HG03108 (cell line): Measurements from ENCODE around the gene PGAM2.
"Not testable (repeated sequence)": the region's sequence is repeated elsewhere in the genome, so short reads cannot be mapped to it uniquely, and the experiment has no call there.

Source experiments
- ATAC-seq: cut with Tn5 transposase; IDR thresholded peaks from one replicate; pipeline ENCODE4 v1.9.1; 2021; ENCODE audit warnings: moderate library complexity; ENCODE audit not compliant: unreplicated experiment

Gene PGAM2

DNA sequence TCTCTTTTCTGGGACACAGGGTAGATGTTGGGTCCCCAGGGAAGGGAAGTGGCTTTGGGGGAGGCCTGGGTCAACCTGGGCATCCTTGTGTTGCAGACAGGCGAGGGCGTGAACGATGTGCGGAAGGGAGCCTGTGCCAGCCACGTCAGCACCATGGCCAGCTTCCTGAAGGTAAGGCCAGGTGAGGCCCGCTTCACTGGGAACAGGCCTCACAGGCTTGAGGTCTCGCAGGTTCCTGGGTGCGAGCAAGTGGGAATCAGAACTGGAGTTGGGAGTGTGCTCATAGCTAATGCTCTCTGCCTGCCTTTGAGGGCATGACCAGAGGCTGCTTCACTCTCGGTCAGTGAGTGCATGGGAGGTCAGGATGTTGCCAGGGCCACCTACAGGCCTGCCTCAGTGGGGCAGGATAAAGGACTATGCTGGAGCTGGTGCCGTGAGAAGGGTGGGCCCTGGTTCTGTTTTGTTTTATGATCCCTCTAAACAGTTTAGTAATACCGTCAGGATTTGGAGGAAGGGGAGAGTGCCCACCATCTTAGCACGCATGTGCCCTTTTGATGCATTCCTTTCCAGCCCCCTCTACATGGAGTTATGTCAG lies 12.5 kb downstream of the PGAM2 start:
- no peak for ATAC-seq

DNA sequence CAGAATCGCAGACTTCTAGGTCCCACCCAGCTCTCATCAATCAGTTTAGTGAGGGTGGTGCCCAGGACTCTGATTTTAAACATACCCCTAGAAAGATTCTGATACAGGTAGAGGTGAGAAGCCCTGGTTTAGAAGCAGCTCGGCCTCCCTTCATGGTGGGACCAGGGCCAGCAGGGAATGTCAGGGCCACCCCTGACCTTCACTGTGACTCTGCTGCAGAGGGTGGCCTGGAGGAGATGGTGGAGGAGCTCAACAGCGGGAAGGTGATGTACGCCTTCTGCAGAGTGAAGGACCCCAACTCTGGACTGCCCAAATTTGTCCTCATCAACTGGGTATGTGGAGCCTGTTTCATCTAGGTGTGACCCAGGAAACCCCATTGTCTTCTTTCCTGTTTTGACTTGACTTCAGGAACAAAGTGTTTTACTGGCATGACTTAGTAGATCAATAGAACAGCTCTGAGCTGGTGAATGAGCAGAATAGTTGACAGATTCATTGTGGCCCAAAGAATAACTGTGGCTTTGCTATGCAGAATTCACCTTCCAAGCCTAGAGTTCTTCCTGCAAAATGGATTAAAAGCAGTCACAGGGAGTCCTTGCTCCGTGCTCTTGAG lies 13.7 kb downstream of the PGAM2 start:
- no peak for ATAC-seq

DNA sequence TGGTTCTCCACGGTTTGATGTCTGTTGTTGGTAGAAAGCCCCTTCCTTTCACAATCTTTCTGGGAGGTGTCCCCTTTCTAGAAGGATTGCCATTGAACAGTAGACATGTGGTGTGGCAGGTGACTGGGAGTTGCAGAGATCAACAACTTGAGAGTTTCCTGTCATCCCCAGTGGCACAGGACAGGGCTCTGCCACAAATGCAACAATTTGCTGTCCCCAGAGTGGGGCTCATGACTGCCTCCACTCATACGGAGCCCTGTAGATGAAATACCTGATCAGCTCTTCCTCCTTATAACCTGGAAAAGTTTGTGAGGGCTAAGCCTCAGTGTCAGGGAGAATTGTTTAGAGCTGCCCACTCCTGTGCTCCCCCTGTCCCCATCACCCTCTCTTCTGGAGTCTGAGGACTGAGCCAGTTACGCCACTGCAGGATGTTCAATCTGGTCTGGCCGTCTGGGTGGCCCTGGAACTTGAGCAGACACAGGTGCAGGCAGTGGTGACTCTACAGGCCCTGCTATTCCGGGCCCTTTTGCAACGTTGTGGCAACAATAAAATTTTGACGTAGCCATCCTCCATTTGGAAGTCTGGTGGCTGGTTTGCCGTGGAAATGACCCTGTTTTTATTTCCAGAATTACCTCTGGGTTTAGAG lies 14.3 kb downstream of the PGAM2 start:
- ATAC-seq: no peak

DNA sequence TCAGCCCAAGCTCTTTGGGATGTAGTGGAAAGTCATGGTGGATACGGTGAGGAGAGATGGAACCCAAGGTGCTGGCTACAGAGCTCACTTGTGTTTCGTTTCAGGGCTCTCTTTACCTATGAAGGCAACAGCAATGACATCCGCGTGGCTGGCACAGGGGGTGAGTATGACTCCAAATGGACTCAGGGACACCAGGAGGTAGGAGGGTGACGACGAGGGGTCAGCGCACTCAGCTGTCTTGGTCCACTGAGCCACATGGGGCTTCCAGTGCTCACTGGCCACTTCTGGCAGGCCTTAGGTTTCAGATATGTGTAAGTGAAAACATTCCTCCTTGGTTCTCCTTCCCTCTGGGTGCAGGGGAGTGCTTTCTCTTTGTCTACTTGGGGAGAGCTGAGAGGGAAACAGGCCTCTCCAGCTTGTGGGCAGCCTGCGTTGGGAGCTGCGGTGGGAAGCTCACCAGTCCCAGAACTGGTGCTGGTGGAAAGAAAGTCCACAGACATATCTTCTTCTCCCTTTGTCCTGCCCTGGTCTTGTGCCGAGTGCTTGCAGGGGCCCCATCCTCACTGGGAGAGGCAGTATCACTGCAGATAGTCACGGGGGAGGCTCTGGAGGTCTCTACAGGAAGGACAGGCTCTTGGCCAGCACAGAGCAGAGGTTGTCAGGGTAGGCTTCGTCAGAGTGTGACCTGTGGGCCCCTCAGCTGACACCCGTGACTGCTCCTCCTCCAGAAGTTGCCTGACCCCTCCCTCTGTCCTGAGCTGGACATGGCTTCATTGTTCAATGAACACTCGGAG lies 15.0 kb downstream of the PGAM2 start:
- ATAC-seq: no peak

DNA sequence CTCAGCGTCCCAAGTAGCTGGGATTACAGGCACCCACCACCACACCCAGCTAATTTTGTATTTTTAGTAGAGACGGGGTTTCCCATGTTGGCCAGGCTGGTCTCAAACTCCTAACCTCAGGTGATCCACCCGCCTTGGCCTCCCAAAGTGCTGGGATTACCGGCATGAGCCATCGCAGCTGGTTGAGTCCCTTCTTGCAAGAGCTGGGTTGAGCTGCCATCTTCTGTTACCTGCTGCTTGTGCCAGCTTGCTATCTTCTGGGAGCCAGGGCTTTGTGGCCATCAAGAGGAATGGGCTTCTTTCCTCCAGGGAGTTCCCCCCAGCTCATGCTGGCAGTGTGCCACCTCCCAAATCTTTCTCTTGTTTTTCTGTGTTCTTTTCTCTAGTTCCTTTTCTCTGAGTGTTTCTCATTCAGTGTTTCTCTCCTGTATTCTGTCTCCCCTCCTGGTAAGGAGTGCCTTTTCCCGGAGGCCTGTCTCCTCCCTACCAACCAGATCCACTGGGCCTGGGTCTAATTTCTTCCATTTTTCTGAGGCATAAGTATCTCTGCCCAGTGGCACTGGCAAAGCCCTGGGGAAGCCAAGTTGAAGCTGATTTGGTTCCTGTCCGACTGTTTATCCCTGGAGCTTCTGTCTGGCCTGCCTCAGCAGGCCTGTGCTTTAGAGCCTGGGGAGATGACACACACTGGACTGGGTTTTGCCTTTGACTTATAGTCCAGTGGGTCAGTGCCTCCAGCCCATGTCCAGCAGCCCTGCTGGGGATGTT lies 17.2 kb downstream of the PGAM2 start:
- ATAC-seq: no peak

DNA sequence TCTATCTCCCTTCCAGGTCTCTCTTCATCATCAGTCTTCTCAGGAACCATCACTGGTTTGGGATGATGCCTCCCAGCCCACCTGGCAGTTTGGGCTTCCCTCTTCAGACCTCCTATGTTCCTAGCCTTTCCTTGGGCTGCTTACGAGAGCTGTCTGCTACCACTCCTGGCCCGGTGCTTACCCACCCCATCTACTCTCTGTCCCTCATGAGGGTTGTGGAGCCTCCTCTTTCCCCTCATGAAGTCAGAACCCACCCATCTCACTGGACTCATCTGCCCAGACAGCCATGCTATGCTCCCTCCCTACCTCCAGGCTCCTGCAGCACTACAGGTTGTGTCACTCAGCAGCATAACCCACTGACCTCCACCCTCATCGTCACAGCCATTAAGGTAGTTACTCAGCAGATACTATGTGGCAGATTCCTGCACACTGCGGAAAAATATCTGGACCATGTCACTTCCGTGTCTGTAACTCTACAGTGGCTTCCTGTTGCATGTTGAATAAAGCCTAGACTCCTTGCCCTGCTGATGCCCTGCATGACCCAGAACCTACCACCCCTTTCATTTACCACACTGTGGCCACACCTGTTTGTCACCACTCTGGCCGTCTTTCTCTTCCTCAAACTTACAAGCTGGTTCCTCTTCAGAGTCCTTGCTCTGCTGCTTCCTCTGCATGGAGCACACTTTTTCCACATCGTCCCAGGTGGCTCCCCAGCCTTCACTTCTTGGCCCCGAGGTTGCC lies 18.9 kb downstream of the PGAM2 start:
- ATAC-seq: peak; percentile 68

DNA sequence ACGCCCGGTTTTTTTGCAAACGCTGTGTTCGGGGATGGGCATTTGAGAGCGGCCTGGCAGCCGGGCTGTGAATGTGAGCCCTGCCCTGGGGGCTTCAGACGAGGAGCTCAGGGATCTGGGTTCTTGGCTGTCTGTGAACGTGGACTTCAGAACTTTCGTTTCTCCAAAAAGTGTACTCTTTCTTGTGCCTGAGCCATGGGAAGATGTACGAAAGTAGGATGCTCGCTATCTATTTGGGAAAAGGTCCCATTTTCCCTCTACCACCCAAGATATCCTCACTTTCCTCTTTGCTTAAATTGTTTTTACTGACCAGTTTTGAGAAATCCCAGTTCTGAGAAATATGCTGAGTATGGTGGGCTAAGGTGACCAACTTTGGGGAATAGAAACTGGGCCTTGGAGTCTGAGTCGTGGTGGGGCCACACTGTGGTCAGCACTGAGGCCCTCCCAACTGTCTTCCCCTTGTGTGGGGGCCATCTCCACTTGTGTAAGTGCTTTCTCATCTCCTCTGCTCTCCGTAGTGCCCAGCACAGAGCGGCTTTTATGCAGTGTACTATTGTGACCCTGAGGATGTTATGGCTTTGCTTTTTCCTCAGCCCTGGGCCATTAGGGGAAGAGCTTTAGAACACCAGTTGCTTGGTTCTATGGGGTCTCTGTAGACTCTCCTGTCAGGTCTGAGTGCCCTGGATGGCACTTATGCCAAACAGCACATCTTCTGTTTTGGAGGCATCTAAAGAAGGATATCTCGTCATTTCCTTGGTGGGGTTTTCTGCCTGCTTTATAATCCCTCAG lies 19.9 kb downstream of the PGAM2 start:
- no peak for ATAC-seq

DNA sequence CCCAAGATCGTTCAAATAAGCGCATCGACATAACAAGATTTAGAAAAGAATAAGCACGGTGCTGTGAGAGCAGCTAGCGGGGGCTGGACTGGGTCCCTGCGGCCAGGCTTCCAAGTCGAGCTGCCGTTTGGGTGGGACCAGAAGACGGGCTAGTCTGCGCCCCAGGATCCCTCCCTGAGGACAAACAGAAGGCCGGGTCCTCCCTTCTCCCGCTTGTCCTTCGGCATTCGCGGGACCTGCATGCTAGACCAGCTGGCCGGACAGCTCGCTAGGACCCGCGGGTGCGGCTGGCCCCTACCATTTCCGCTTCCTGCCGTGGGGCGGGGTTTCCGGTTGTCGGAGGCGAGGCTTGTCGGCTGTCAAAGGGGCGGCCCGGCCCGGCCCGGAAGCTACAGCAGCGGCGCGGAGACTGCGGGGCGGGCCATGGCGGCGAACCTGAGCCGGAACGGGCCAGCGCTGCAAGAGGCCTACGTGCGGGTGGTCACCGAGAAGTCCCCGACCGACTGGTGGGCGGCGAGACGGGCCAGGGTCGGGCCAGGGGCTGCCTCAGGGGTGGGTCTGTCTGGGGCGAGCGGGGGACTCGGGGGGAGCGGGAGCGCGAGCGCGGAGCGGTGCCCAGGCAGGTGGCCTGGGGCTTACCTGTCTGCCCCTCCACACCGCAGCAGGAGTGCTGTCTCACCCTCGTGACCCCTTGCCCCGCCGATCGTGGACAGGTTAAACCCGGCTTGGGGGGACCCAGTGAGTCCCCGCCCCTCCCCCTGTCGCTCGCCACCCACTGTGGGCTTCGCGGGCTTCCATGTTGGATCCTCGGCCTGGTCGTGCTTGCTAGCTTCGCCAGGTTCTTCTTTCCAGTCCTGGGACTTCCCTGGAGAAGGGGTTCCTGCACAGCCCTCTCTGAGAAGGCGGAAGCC lies 20.8 kb downstream of the PGAM2 start, which contains the start of gene DBNL:
DBNL (plus strand) TSS at position 388 of the 911 bp plus-strand sequence; CDS start at position 424, 36 bp downstream.
- ATAC-seq: peak; percentile 55

DNA sequence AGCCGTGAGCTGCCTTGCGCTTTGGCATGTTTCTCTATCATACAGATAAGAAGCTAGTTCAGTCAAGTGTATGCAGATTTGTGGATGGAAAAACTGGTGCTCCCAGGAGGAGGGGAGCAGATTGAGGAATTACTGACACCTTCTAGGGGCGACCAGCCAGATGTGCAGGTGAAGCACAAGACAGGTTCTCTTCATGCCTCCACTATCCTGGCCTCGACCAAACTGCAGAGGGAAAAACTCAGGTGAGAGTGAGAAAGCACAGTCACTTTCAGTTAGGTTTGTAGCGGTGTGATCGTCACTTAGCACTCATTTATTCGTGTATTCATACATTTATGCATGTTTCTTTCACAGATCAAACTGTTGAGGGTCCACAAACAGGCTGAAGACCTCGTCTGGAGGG lies 21.5 kb downstream of the PGAM2 start:
- no peak for ATAC-seq

DNA sequence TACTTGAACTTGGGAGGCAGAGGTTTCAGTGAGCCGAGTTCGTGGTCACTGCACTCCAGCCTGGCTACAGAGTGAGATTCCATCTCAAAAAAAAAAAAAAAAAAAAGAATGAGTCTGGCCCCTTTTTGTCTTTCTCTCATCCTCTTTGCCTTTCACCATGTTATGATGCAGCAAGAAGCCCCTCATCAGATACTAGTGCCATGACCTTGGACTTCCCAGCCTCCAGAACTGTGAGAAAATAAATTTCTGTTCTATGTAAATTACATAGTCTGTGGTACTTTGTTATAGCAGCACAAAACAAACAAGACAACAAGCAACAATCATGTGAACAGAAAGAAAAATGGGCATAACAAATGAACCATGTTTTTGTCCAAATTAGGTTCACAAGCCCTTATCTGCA lies 23.1 kb downstream of the PGAM2 start:
- ATAC-seq: no peak

DNA sequence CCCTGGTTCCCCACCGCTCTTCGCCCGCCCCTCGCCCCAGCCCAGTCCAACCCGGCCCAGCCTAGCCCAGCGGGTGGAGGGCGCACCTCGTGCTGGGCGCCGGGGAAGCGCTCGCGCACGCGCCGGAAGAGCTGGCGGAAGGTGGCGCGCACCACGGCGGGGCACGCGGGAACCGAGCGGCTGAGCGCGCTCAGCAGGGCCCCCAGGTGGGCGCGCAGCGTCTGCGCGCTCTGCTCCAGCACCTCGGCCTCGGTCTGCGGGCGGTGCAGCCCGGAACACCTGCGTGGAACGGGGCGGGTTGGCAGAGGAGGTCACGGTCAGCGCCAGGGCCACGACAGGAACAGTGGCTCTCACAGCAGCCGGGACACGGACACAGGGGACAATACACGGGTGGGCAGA lies 24.9 kb downstream of the PGAM2 start:
- ATAC-seq: peak; percentile 36

DNA sequence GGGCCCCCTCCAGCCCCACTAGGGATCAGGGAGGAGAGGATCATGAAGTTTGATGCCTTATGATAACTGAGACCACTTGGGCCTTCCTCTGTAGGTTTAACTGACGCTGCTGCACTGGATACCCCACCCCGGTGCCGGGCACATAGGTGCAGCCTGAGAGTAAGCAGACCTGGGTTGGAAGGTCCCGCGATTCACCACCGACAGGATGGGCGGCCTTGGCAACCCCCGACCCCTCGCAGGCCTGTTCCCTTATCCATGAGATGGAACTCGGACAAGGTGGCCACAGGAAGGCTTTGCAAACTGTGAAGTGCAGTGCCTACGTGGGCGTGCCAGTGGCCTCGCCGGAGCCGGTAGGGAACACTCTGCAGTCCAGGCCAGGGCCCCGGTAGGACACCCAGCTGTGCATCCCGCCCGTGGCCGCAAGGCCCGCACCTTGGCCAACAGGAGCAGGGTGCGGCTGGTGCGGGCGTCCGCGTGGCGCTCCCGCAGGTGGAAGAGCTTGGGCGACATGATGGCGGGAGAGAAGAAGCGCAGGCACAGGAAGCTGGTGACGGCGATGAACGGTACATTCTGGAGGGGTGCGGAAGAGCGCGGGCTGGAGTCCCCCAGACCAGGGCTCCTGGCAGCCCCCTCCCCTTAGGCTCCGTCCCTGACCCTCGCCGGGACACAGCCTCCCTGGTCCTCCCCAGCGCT lies 25.4 kb downstream of the PGAM2 start:
- ATAC-seq: not testable (repeated sequence)

DNA sequence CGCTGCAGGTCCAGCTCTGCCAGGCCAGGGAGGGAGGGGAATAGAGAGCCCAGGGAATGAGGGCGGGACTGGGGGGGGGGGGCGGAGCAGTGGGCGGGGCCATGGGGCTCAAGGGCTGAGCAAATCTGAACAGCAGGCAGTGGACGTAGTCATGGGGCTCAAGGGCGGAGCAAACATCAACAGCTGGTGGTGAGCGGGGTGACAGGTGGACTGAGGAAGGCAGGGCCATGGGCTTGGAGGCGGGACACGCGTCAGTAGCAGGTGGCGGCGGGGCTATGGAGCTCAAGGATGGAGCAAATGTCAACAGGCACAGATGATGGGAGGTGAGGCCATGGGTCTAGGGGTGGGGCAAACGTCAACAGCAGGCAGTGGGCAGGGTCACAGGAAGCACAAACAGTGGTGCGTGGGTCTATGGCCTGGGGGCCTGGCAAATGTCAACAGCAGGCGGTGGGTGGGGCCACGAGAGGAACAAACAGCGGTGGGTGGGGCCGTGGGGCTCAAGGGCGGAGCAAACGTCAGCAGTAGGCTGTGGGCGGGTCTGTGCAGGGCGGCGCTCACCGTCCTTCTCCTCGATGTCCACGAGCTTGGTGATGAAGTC lies 26.3 kb downstream of the PGAM2 start:
- ATAC-seq: peak; percentile 60

DNA sequence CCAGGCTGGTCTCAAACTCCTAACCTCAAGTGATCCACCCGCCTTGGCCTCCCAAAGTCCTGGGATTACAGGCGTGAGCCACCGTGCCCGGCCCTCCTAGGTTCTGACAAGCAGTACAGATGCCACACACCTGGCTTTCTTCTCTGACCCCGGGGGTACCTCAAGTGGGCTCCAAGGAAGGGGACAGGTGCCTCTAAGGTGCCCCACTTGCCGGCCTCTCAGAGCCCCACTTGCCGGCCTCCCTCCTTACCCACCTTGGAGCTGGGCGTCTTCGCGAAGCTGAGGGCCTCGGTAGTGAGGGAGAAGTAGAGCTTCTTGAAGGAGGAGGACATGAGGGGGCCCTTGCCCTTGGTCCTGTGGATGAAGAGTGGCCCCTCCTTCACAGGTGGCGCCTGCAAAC lies 26.8 kb downstream of the PGAM2 start:
- not testable (repeated sequence) for ATAC-seq

DNA sequence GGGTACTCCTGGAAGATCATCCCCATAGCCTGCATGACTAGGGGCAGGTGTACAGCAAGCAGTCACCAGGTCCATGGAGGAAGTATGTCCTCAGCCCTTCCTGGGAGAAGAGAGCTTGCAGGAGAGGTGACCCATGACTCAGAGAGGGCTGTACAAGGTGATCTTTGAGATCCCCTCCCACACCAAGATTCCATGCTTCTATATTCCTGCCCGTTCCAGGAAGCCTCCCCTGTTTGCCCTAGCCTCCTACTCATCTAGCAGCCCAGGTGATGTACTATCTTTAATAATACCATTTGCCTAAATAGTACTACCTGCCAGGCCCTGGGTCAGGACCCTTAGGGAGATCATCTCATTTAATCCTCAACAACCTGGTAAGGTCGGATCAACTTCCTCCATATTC lies 27.4 kb downstream of the PGAM2 start:
- ATAC-seq: not testable (repeated sequence)

DNA sequence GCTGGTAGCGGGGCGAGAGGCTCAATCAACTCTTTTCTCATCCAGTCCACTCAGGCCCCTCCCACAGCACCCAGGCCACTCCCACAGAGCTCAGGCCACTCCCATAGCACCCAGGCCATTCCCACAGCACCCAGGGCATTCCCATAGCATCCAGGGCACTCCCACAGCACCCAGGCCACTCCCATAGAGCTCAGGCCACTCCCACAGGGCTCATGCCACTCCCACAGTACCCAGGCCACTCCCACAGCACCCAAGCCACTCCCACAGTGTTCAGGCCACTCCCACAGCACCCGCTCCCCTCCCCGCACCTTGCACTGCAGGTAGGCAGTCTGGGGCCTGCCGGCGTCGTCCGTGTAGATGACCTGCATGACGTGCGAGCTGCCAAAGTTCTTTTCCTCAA lies 29.0 kb downstream of the PGAM2 start:
- ATAC-seq: not testable (repeated sequence)
